HG03469 (cell line): ENCODE data around the gene TRIP10.
"Not testable (repeated sequence)": the region's sequence is repeated elsewhere in the genome, so short reads cannot be mapped to it uniquely, and the experiment has no call there.

ENCODE experiments used
- ATAC-seq: cut with Tn5 transposase; IDR thresholded peaks from one replicate; pipeline ENCODE4 v1.9.1; 2021; ENCODE audit warnings: mild to moderate bottlenecking, moderate library complexity, moderate number of reproducible peaks; ENCODE audit not compliant: unreplicated experiment

TRIP10 gene

GRCh38 chr19:6793973-6794372, 54.5 kb downstream of the TRIP10 start:
- no peak for ATAC-seq

DNA sequence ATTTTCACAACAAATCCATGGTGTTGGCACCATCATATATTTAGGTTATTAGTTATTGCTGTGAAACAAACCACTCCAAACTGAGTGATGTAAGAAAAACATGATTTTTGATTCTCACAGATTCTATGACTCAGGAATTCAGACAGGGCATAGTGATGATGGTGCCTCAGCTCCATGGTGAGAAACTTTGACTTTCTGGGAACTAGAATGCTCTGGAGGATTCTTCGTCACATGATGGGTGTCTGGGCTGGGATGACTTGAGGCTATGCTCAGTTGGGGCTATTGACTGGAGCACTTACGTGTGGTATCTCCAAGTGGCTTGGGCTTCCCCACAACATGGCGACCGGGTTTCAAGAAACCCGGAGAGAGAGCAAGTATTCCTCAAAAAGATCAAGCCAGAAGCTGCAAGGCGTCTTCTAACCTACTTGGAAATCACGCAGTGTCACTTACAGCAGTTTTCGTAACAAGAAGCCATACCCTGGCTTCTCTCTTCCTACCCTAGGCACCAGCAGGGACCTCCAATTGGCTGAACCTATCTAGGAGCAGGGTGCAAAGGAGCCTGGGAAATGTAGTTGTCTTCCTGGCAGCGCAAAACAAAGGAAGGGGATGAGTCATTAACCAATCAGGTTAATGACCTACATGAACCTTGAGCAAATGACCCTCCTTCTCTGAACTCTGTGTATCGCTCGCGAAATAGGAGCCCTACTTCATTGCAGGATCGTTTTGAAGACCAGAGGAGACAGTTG, 55.4 kb downstream of the TRIP10 start:
- no peak for ATAC-seq

DNA sequence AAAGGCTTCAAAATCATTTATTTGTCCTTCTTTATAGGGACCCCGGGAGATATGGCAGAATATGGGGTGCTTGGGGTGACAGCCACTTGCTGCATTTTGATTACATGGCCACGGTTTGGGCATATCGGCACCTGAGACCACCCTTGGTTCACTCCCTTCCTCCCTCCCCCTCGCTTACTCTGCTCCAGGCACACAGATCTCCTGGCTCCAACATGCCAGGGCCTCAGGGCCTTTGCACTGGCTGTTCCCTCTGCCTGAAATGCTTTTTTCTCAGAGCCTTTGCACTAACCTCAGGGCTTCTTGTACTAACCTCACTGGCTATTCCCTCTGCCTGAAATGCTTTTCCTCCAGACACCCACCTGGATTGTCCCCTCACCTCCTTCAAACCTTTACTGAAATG, 56.8 kb downstream of the TRIP10 start:
- ATAC-seq, result no peak

DNA sequence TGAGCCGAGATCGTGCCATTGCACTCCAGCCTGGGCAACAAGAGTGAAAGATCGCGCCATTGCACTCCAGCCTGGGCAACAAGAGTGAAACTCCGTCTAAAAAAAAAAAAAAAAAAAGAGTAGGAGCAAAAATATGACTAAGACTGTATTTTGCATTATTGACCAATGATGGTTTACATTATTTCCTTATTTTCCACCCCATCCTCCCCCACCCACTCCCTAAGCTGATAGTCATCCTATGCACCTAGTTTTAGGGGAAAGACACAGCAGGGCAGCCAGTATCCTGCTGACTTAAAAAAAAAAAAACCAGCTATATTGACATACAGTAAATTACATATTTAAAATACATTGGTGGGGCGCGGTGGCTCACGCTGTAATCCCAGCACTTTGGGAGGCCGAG, 58.2 kb downstream of the TRIP10 start:
- no peak for ATAC-seq

- not testable (repeated sequence) for ATAC-seq
These were observed 60.8 kb downstream of the TRIP10 start for GRCh38 chr19:6800160-6800790.

- ATAC-seq, result no peak
These were observed 61.6 kb downstream of the TRIP10 start for GRCh38 chr19:6800991-6801484.
